ENCODE results near the gene SORCS2. TPM values are rescaled to one million over a fixed set of nuclear protein-coding genes. Genes with fewer than 3 reads are reported as not detected.
"Not testable (repeated sequence)": the region's sequence is repeated elsewhere in the genome, so short reads cannot be mapped to it uniquely, and the experiment has no call there.

Gene SORCS2
- total RNA-seq, 2 experiments from 2014 or later, result 0.07 TPM

DNA sequence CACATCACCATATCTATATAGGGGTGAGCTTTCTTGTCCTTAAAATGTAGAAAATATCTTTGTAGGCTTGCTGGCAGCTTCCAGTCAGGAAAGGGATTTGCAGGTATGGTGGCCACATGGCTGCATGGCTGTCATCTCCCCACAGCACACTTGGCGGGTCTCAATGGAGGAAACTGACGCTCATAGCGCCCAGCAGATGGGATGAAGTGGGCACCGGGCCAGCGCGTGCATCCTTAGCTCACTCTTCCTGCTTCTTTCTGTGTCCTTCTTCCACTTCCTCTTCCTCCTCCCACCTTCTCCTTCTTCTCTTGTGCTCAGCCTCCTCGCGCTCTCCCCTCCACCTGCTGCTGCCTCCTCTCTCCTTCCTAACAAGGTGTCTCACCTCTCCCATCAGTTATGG, 398.6 kb downstream of the SORCS2 start:
- H3K36me3 Mint-ChIP-seq, result no peaks in the 10 kb centered on the region
- ChIA-PET CTCF (no interaction called here), POLR2A (no interaction called here)
- no peak overlapping the region for H3K27ac Mint-ChIP-seq
- no peaks in the 10 kb centered on the region for H3K9me3 Mint-ChIP-seq
- H3K4me1 Mint-ChIP-seq (ENCODE audit: low read depth), result no peaks in the 10 kb centered on the region
- intact Hi-C loops (cut with micrococcal nuclease), result no loop called here
- peaks cover 8% of the 10 kb centered on the region for H3K27me3 Mint-ChIP-seq
- DNase-seq, result no peak
- no peak overlapping the region for H3K4me3 Mint-ChIP-seq

DNA sequence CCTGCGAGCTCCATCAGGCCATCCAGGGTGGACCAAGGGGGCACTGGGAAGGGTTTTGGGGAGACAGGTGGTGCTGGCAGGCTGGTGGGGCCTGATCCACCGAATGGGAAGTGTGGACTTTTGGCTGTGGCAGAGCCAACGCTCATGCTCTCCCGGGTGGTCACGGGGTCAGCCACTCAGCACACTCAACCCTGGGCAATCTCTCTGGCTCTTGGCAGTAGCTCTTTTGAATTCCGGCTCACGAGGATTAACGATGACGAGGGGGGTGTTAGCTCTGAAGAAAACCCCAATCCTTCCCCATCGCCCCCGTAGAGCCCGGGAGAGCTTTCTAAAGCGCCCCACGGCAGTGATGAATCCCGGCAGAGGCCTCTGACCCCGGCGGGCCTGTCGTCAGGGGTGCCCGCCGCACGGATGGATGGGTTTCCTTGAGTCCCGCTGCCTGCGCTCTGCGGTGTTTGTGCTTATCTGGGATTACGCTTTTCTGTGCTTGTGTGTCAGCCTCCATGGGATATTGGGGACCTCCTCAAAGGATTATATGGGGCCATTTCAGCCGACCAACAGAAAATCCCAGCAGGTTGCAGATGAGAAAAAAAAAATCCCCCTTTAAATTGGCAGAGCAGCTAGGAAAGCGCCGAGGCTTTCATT, 399.2 kb downstream of the SORCS2 start:
- Mint-ChIP-seq H3K4me1 (ENCODE audit: low read depth) (no peaks in the 10 kb centered on the region), H3K36me3 (no peaks in the 10 kb centered on the region), H3K9me3 (no peaks in the 10 kb centered on the region), H3K27me3 (peaks cover 10% of the 10 kb centered on the region), H3K4me3 (no peak overlapping the region), H3K27ac (no peak overlapping the region)
- intact Hi-C loops (cut with micrococcal nuclease), result no loop called here
- POLR2A ChIA-PET, result no interaction called here
- CTCF ChIA-PET, result no interaction called here
- no peak for DNase-seq

DNA sequence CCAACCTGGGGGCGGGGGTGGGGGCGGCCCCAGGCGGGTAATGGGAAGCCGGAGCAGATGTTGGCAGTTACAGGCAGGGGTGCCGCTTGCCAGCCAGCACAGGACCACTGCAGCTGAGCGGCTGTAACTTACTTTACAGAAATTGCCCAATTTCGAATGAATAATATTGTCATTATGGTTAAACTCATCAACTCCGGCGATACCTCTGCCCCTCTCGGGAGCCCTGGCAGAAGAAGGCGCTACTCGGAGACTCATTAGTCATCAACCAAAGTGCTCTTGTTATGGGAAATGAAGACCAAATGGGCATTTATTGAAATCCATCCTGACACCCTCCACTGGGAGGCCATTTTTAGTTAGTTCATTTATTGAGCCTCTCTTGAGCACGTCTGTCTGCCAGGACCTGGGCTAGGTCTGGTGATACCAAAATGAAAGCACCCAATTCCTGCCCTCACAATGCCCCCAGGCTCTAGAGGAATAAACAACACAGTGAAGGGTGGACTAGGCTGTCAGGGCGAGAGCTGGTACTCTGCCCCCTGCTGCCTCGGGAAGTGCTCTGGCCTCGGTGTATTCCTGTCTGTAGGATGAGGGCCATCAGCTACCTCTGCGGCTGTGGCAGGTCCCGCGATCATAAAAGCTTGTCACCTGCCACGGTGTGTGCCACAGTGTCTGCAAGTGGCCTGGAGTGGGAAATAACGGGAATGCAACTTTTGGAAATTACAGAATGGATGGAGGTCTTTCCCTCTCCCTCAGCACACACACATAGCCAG, 401.5 kb downstream of the SORCS2 start:
- Mint-ChIP-seq H3K9me3 (no peaks in the 10 kb centered on the region), H3K27me3 (peaks cover 10% of the 10 kb centered on the region), H3K4me1 (ENCODE audit: low read depth) (no peaks in the 10 kb centered on the region), H3K36me3 (no peaks in the 10 kb centered on the region), H3K27ac (no peak overlapping the region), H3K4me3 (no peak overlapping the region)
- no peak for DNase-seq
- ChIA-PET CTCF (no interaction called here), POLR2A (no interaction called here)
- intact Hi-C loops (cut with micrococcal nuclease), result no loop called here

DNA sequence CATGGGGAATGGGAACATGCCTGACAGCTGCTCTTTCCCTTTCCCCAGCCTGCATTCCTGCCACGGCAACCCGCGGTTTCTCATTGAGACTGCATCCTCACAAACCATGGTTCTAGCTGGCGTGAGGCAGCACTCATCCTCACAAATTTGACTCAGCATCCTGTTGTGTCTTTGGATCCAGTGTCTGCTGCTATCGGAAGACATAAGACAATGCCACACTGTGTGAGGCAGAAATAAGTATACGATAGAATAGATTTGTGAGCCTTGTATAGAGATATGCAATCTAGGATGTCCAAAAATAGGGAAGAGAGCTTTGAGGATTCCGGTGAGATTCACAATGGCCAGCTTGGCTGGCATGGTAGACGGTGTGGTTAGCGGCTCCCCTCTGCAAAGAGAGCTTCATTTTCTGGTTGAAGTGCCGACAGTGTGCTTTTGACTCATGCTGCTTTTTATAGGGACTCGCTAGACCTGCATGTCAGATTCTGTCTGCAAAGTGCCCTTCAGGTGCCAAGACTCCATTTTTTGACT, 403.7 kb downstream of the SORCS2 start:
- Mint-ChIP-seq H3K27ac (no peak overlapping the region), H3K9me3 (no peaks in the 10 kb centered on the region), H3K36me3 (no peaks in the 10 kb centered on the region), H3K4me1 (ENCODE audit: low read depth) (no peaks in the 10 kb centered on the region), H3K27me3 (peaks cover 10% of the 10 kb centered on the region), H3K4me3 (no peak overlapping the region)
- CTCF ChIA-PET, result interaction anchor here (0.8 kb wide), 1 partner anchor 124 kb away, joined by 6 read pairs; no protein-coding TSS in a partner anchor
- intact Hi-C loops (cut with micrococcal nuclease), result no loop called here
- POLR2A ChIA-PET, result no interaction called here
- no peak for DNase-seq

- no peaks in the 10 kb centered on the region for H3K9me3 Mint-ChIP-seq
- H3K27ac Mint-ChIP-seq, result no peak overlapping the region
- no peaks in the 10 kb centered on the region for H3K36me3 Mint-ChIP-seq
- H3K27me3 Mint-ChIP-seq, result peaks cover 10% of the 10 kb centered on the region
- no peaks in the 10 kb centered on the region for H3K4me1 Mint-ChIP-seq (ENCODE audit: low read depth)
- DNase-seq, result no peak
- CTCF ChIA-PET, result interaction anchor here (0.8 kb wide), 2 partner anchors 123 kb away, joined by 3 to 6 read pairs; no protein-coding TSS in a partner anchor
- no peak overlapping the region for H3K4me3 Mint-ChIP-seq
- POLR2A ChIA-PET, result no interaction called here
- intact Hi-C loops (cut with micrococcal nuclease), result no loop called here
These were observed 404.7 kb downstream of the SORCS2 start for GRCh38 chr4:7596918-7597606.

GRCh38 chr4:7598939-7599790, 406.8 kb downstream of the SORCS2 start:
- H3K27me3 Mint-ChIP-seq, result peaks cover 9% of the 10 kb centered on the region
- intact Hi-C loops (cut with micrococcal nuclease), result no loop called here
- CTCF ChIA-PET, result no interaction called here
- no peaks in the 10 kb centered on the region for H3K4me1 Mint-ChIP-seq (ENCODE audit: low read depth)
- no peak overlapping the region for H3K4me3 Mint-ChIP-seq
- no peak overlapping the region for H3K27ac Mint-ChIP-seq
- DNase-seq, result no peak
- peaks cover 3% of the 10 kb centered on the region for H3K9me3 Mint-ChIP-seq
- POLR2A ChIA-PET, result no interaction called here
- no peaks in the 10 kb centered on the region for H3K36me3 Mint-ChIP-seq

DNA sequence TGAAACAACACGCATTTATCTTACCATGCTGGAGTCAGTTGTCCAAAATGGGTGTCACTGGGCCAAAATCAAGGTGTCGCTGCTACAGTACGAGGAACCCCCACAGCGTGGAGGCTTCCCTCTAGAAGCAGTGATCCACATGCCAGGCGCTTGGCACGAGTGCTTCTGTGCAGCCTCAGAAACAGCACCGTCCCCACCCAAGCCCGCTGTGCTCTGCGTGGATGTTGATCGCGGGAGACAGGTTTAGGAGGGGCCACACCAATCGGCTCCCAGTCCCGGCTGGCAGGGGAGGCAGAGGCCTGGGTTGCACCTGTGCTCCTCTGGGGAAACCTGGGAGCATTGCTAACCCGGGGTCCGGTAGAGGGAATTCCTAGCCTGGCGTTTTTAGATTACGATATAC, 407.9 kb downstream of the SORCS2 start:
- intact Hi-C loops (cut with micrococcal nuclease), result no loop called here
- ChIA-PET CTCF (no interaction called here), POLR2A (no interaction called here)
- DNase-seq, result no peak
- no peak overlapping the region for H3K4me3 Mint-ChIP-seq
- H3K9me3 Mint-ChIP-seq, result peaks cover 3% of the 10 kb centered on the region
- H3K4me1 Mint-ChIP-seq (ENCODE audit: low read depth), result no peaks in the 10 kb centered on the region
- H3K36me3 Mint-ChIP-seq, result no peaks in the 10 kb centered on the region
- H3K27me3 Mint-ChIP-seq, result peaks cover 9% of the 10 kb centered on the region
- H3K27ac Mint-ChIP-seq, result no peak overlapping the region

DNA sequence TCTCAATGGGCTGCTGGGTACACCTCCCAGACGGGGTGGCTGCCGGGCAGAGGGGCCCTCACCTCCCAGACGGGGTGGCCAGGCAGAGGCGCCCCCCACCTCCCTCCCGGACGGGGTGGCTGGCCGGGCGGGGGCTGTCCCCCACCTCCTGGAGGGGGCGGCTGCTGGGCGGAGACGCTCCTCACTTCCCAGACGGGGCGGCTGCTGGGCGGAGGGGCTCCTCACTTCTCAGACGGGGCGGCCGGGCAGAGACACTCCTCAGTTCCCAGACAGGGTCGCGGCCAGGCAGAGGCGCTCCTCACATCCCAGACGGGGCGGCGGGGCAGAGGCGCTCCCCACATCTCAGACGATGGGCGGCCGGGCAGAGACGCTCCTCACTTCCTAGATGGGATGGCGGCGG, 409.8 kb downstream of the SORCS2 start:
- H3K36me3 Mint-ChIP-seq; H3K9me3 Mint-ChIP-seq; DNase-seq; H3K4me1 Mint-ChIP-seq (ENCODE audit: low read depth); H3K27me3 Mint-ChIP-seq; H3K27ac Mint-ChIP-seq; CTCF ChIA-PET; intact Hi-C loops (cut with micrococcal nuclease); H3K4me3 Mint-ChIP-seq; POLR2A ChIA-PET: not testable (repeated sequence)

- DNase-seq, result no peak
- ChIA-PET POLR2A (no interaction called here), CTCF (no interaction called here)
- intact Hi-C loops (cut with micrococcal nuclease), result no loop called here
- H3K4me1 Mint-ChIP-seq (ENCODE audit: low read depth), result no peaks in the 10 kb centered on the region
- no peak overlapping the region for H3K4me3 Mint-ChIP-seq
- H3K27ac Mint-ChIP-seq, result no peak overlapping the region
- peaks cover 3% of the 10 kb centered on the region for H3K9me3 Mint-ChIP-seq
- H3K27me3 Mint-ChIP-seq, result no peaks in the 10 kb centered on the region
- no peaks in the 10 kb centered on the region for H3K36me3 Mint-ChIP-seq
These were observed 415.0 kb downstream of the SORCS2 start for GRCh38 chr4:7607156-7607910.

GRCh38 chr4:7608046-7608445, 415.7 kb downstream of the SORCS2 start:
- intact Hi-C loops (cut with micrococcal nuclease), result no loop called here
- Mint-ChIP-seq H3K27ac (no peak overlapping the region), H3K9me3 (peaks cover 3% of the 10 kb centered on the region), H3K36me3 (no peaks in the 10 kb centered on the region), H3K4me1 (ENCODE audit: low read depth) (no peaks in the 10 kb centered on the region), H3K27me3 (no peaks in the 10 kb centered on the region), H3K4me3 (no peak overlapping the region)
- DNase-seq, result no peak
- ChIA-PET POLR2A (no interaction called here), CTCF (no interaction called here)

DNA sequence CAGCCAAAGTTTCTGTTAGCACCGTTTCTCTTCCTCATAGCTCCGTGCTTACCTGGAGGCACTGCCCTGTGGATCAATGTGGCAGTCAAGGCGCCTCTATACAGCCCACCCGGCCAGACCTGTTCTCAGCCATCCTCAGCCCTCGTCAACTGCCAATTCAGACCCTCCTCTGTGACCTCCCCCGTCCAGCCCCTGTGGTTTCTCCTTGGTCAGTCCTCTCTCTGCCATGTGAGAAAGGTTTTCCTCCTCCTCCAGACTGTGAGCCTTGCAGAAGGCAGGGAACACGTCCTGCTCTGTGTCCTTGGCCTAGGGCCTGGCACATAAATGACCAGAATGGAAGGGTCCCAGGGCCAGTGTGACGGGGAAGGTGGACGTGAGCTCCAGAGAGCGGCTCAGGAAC, 417.0 kb downstream of the SORCS2 start:
- no peak for DNase-seq
- H3K4me3 Mint-ChIP-seq, result no peak overlapping the region
- ChIA-PET CTCF (no interaction called here), POLR2A (no interaction called here)
- intact Hi-C loops (cut with micrococcal nuclease), result no loop called here
- no peak overlapping the region for H3K27ac Mint-ChIP-seq
- no peaks in the 10 kb centered on the region for H3K36me3 Mint-ChIP-seq
- H3K9me3 Mint-ChIP-seq, result no peaks in the 10 kb centered on the region
- no peaks in the 10 kb centered on the region for H3K27me3 Mint-ChIP-seq
- no peaks in the 10 kb centered on the region for H3K4me1 Mint-ChIP-seq (ENCODE audit: low read depth)

Data from activated CD4-positive, alpha-beta memory T cell treated with anti-CD3 and anti-CD28 coated beads for 36 hours (primary cell).